Fibroblast of villous mesenchyme (primary cell): Measurements from ENCODE around the gene ROPN1L. TPM values are rescaled to one million over a fixed set of nuclear protein-coding genes. Genes with fewer than 3 reads are reported as not detected.

Experiments
- DNase-seq: peaks from one replicate; pipeline ENCODE4 v3.0.0-alpha.2; 2010; ENCODE audit warnings: low read depth
- H3K4me3 ChIP-seq: 2 replicates; pipeline ENCODE4 v1.5.1; 2011; ENCODE audit warnings: low read depth, mild to moderate bottlenecking, low read length
- CTCF ChIP-seq: IDR thresholded peaks from 2 replicates; pipeline ENCODE4 v1.5.1; 2012; ENCODE audit warnings: low read depth, mild to moderate bottlenecking, low read length; ENCODE audit not compliant: insufficient read depth
- total RNA-seq: library from RNA; depleted of rRNA; stranded (reverse); fragments of >200 nt; gene quantifications from 2 replicates; pipeline ENCODE4 v1.2.3, GENCODE V29; 2012

The ROPN1L gene
- total RNA-seq, 1 donor, result 0.43 TPM

DNA sequence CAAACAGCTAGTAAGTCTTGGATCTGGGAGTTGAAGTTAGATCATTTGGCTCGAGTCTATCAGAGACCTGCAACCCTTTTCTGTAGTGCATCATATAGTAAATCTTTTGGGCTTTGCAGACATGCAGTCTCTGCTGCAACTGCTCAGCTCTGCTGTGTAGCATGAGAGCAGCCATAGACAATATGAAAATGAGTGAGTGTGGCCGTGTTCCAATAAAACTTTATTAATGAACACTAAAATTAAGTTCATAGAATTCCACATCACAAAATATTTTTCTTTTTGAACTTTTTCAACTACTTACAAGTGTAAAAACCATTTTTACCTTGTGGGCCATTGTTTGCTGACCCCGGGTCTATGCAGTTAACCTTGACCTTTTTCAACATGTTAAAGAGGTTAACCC lies 35.2 kb downstream of the ROPN1L start:
- no peak overlapping the region for H3K4me3 ChIP-seq
- TF ChIP-seq CTCF, result no peak
- no peak for DNase-seq

DNA sequence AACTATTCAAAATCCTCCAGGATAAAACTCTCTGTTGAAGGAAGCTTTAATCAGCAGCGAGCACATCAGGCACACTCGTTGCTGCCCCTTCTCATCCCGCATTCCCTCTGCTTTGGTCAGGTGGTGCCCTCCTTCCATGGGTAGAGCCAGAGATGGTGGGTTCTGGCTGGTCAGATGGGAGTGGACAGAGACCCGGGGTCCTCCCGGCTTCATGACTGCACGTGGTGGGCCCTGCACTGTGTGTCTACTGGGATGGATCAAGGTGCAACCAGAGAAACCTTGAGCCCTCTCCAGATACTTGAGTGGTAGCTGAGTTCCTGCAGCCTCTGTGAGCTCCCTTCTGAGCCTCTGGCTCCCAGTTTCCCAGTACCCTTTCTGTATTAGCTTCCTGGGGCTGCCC lies 36.3 kb downstream of the ROPN1L start:
- no peak for TF ChIP-seq CTCF
- DNase-seq, result no peak
- H3K4me3 ChIP-seq, result no peak overlapping the region

GRCh38 chr5:10478436-10478835 lies 36.8 kb downstream of the ROPN1L start:
- DNase-seq, result peak; percentile 42
- H3K4me3 ChIP-seq, result no peak overlapping the region
- no peak for TF ChIP-seq CTCF

- peak; percentile 69 for DNase-seq
- no peak overlapping the region for H3K4me3 ChIP-seq
Measured at GRCh38 chr5:10479154-10479721, 37.6 kb downstream of the ROPN1L start.

GRCh38 chr5:10480237-10480985 lies 38.7 kb downstream of the ROPN1L start:
- DNase-seq, result no peak
- no peak overlapping the region for H3K4me3 ChIP-seq
- no peak for TF ChIP-seq CTCF

More at GRCh38 chr5:10479154-10479721, 37.6 kb downstream of the ROPN1L start:
- no peak for TF ChIP-seq CTCF

GRCh38 chr5:10481241-10481935 lies 39.7 kb downstream of the ROPN1L start:
- H3K4me3 ChIP-seq, result no peak overlapping the region
- TF ChIP-seq CTCF, result no peak
- DNase-seq, result no peak
